GM21381 (cell line): ENCODE results near the gene RCC1.
"Not testable (repeated sequence)": the region's sequence is repeated elsewhere in the genome, so short reads cannot be mapped to it uniquely, and the experiment has no call there.

Source experiments
- ATAC-seq: cut with Tn5 transposase; IDR thresholded peaks from one replicate; pipeline ENCODE4 v1.9.1; 2021; ENCODE audit warnings: mild to moderate bottlenecking, moderate library complexity; ENCODE audit not compliant: unreplicated experiment

Gene RCC1

DNA sequence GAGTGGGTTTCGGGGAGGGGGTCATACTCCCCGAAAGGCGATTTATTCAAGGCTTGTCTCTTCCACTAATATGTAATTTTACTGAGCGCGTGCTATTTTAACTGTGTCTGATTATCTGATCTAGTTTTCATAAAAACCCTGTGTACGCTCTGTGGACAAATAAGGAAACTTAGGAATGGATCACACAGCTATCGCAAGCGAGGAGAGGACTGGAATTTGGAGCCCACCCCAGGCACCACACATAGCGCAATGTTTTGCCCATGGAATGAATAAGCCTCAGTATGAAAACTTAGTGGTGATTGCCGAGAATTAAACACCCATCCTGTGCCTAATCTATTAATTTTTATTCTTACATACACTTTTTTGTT, 76.4 kb downstream of the RCC1 start:
- peak; percentile 3 for ATAC-seq

GRCh38 chr1:28586585-28587391, 80.9 kb downstream of the RCC1 start:
- ATAC-seq: not testable (repeated sequence)
